HepG2 (cell line): Measurements from ENCODE around the gene SFT2D1. TPM values are rescaled to one million over a fixed set of nuclear protein-coding genes. Genes with fewer than 3 reads are reported as not detected.

ENCODE experiments used
- CBX5 ChIP-seq: sonication (generic); formaldehyde crosslinking; IDR thresholded peaks from 2 replicates; pipeline ENCODE4 v1.4.0; 2020; ENCODE audit warnings: missing genetic modification reagents, borderline replicate concordance
- CSRNP2 ChIP-seq: sonication (generic); formaldehyde crosslinking; conservative IDR thresholded peaks from 2 replicates; pipeline ENCODE4 v1.8.0; 2022; ENCODE audit warnings: low read depth, missing genetic modification reagents
- EED ChIP-seq: sonication (generic); formaldehyde crosslinking; IDR thresholded peaks from 2 replicates; pipeline ENCODE4 v1.5.0; 2020; ENCODE audit warnings: mild to moderate bottlenecking, missing genetic modification reagents
- MIER3 ChIP-seq: IDR thresholded peaks from 2 replicates; pipeline ENCODE4 v1.6.1; 2016; ENCODE audit warnings: missing compliant biosample characterization, borderline replicate concordance
- NAIF1 ChIP-seq: sonication (generic); formaldehyde crosslinking; IDR thresholded peaks from 2 replicates; pipeline ENCODE4 v1.5.0; 2020; ENCODE audit warnings: mild to moderate bottlenecking, missing genetic modification reagents, borderline replicate concordance
- NBN ChIP-seq: fragments of 450-650 bp; conservative IDR thresholded peaks from 2 replicates; pipeline ENCODE4 v1.6.1; 2017
- NFATC3 ChIP-seq: sonication (generic); formaldehyde crosslinking; IDR thresholded peaks from 2 replicates; pipeline ENCODE4 v1.5.1; 2020; ENCODE audit warnings: mild to moderate bottlenecking, missing genetic modification reagents
- NR2C2 ChIP-seq: sonication (generic); formaldehyde crosslinking; IDR thresholded peaks from 2 replicates; pipeline ENCODE4 v1.4.0; 2020; ENCODE audit warnings: missing genetic modification reagents, mild to moderate bottlenecking, moderate library complexity, borderline replicate concordance
- POLR2AphosphoS5 ChIP-seq: IDR thresholded peaks from 2 replicates; pipeline ENCODE4 v1.6.1; 2012; ENCODE audit warnings: low read depth, low read length
- RBFOX2 ChIP-seq: fragments of 200-400 bp; formaldehyde crosslinking; IDR thresholded peaks from 2 replicates; pipeline ENCODE4 v1.6.1; 2017; ENCODE audit warnings: low read depth, mild to moderate bottlenecking, low read length
- RBM22 ChIP-seq: fragments of 200-400 bp; formaldehyde crosslinking; optimal IDR thresholded peaks from 2 replicates; pipeline ENCODE3; 2017; ENCODE audit warnings: mild to moderate bottlenecking, low read length, moderate library complexity
- SNAPC2 ChIP-seq: sonication (generic); formaldehyde crosslinking; IDR thresholded peaks from 2 replicates; pipeline ENCODE4 v1.8.1; 2022; ENCODE audit warnings: mild to moderate bottlenecking, missing genetic modification reagents
- SNRNP70 ChIP-seq: fragments of 200-400 bp; formaldehyde crosslinking; IDR thresholded peaks from 2 replicates; pipeline ENCODE4 v1.6.1; 2017; ENCODE audit warnings: mild to moderate bottlenecking, low read depth, low read length, moderate library complexity
- SRSF9 ChIP-seq: fragments of 200-400 bp; formaldehyde crosslinking; IDR thresholded peaks from 2 replicates; pipeline ENCODE4 v1.6.1; 2018; ENCODE audit warnings: borderline replicate concordance, mild to moderate bottlenecking, low read depth, low read length; ENCODE audit not compliant: insufficient read depth, poor library complexity, severe bottlenecking
- ZBTB21 ChIP-seq: sonication (generic); formaldehyde crosslinking; IDR thresholded peaks from 2 replicates; pipeline ENCODE4 v1.4.0; 2020; ENCODE audit warnings: missing genetic modification reagents
- ZBTB42 ChIP-seq: sonication (generic); formaldehyde crosslinking; IDR thresholded peaks from 2 replicates; pipeline ENCODE4 v1.5.0; 2020; ENCODE audit warnings: mild to moderate bottlenecking, missing genetic modification reagents
- ZNF230 ChIP-seq: sonication (generic); formaldehyde crosslinking; IDR thresholded peaks from 2 replicates; pipeline ENCODE4 v1.4.0; 2020; ENCODE audit warnings: mild to moderate bottlenecking, missing genetic modification reagents
- ZNF343 ChIP-seq: sonication (generic); formaldehyde crosslinking; IDR thresholded peaks from 2 replicates; pipeline ENCODE4 v1.4.0; 2020; ENCODE audit warnings: mild to moderate bottlenecking, missing genetic modification reagents
- ZNF501 ChIP-seq: sonication (generic); formaldehyde crosslinking; IDR thresholded peaks from 2 replicates; pipeline ENCODE4 v1.5.1; 2020; ENCODE audit warnings: mild to moderate bottlenecking, moderate library complexity, missing genetic modification reagents
- ZNF549 ChIP-seq: sonication (generic); formaldehyde crosslinking; IDR thresholded peaks from 2 replicates; pipeline ENCODE4 v1.5.0; 2020; ENCODE audit warnings: missing genetic modification reagents
- ZNF713 ChIP-seq: sonication (generic); formaldehyde crosslinking; IDR thresholded peaks from 2 replicates; pipeline ENCODE4 v1.4.0; 2020; ENCODE audit warnings: mild to moderate bottlenecking, missing genetic modification reagents
- ZNF776 ChIP-seq: sonication (generic); formaldehyde crosslinking; IDR thresholded peaks from 2 replicates; pipeline ENCODE4 v1.4.0; 2020; ENCODE audit warnings: mild to moderate bottlenecking, missing genetic modification reagents
- ZNF784 ChIP-seq: sonication (generic); formaldehyde crosslinking; IDR thresholded peaks from 2 replicates; pipeline ENCODE4 v1.5.1; 2020; ENCODE audit warnings: missing genetic modification reagents, mild to moderate bottlenecking, borderline replicate concordance
- ZNF788 ChIP-seq: sonication (generic); formaldehyde crosslinking; IDR thresholded peaks from 2 replicates; pipeline ENCODE4 v1.5.0; 2020; ENCODE audit warnings: mild to moderate bottlenecking, missing genetic modification reagents, borderline replicate concordance
- ZSCAN30 ChIP-seq: sonication (generic); formaldehyde crosslinking; IDR thresholded peaks from 2 replicates; pipeline ENCODE4 v1.5.0; 2020; ENCODE audit warnings: mild to moderate bottlenecking, missing genetic modification reagents
- polyA plus RNA-seq, 8 experiments: library from polyadenylated mRNA; depleted of rRNA in 3 of 8; stranded (reverse) in 7 of 8; unstranded in 1 of 8; fragments of >200 nt; fragmentation: Illumina TruSeq in 4 of 8; extraction: Trizol in 4 of 8; gene quantifications; 2 replicates each; pipeline versions ENCODE4 v1.2.1 to v1.2.3, GENCODE V29; 2011 to 2016; ENCODE audit warnings: low read depth in 4 of 8, missing spikeins in 1 of 8, mixed read lengths in 1 of 8; ENCODE audit not compliant: insufficient read depth in 1 of 8
- total RNA-seq, 5 experiments: library from RNA; depleted of rRNA; stranded (reverse); fragments of >200 nt; fragmentation: Illumina TruSeq; extraction: Trizol; gene quantifications; 2 replicates each; pipeline ENCODE4 v1.2.3, GENCODE V29; 2016; ENCODE audit warnings: low read depth in 1 of 5
- TF ChIP-seq, protein P1 (sequence below): sonication (generic); formaldehyde crosslinking; conservative IDR thresholded peaks from 2 replicates; pipeline ENCODE4 v1.4.0; 2020; ENCODE audit warnings: missing genetic modification reagents

The SFT2D1 gene
- total and polyA plus RNA-seq, 2 of the 13 experiments (the other 11 are each of a cell fraction or from before 2014, with no cell fraction given), result 115 to 147 TPM

DNA sequence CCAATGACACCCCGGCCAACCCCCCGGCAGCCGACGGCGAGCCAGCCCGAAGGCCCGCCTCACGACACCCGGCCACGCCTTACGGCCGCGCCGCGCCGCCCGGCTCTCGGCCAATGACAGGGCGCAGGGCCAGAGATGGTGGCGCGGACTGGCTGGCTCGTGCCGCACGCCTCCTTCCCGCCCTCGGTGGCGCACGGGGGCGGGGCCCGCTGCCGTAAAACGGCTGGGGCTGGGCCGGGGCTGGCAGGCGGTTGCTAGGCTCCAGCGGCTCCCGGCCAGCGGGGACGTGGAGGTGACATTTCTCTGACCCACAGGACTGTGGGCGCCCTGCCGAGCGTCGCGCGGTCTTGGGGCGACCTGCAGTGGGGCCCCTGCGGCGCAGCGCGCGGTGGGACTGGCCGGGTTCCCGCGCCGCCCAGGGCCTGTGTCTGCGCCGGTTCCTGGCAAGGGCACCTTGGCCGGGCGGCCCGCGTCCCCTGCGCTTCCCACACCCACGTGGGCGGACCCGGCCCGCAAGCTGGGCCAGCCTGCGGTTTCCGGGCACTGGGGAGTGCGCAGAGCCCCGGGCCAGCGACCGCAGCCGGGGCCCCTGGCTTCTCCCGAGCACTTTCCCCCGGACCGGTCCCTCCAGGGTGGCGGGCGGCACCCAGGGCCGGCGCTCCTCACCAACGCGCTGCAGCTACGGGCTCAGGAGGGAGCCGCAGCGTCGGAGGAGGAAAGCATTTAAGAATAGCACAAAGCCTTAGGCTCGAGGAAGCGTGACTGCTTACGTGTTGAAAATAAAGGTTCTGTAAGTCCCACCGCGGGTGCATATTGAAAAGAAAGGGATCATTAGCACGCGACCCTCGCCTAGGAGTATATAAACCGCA is 40.8 kb upstream of the SFT2D1 start, which contains the start of gene MPC1 (continued):
- no peak; the same call in 1 of the 2 replicates for TF ChIP-seq CSRNP2 (CRISPR knock-in tag)
- TF ChIP-seq CBX5 (CRISPR knock-in tag), result no peak
- TF ChIP-seq RBFOX2, result peak; percentile 100
- peak; percentile 61; the same call in 1 of the 2 replicates for TF ChIP-seq NR2C2
- no peak for TF ChIP-seq ZBTB21 (CRISPR knock-in tag)
- peak; percentile 67; the same call in 1 of the 2 replicates for TF ChIP-seq ZNF788 (CRISPR knock-in tag)
- no peak for TF ChIP-seq ZNF549 (CRISPR knock-in tag)
- no peak for TF ChIP-seq SNRNP70
- TF ChIP-seq ZNF713 (CRISPR knock-in tag), result 0 out of 2 replicates have a peak, but pooled peaks have one; percentile 43
- peak; percentile 97 for TF ChIP-seq EED (CRISPR knock-in tag)
- 0 out of 2 replicates have a peak, but pooled peaks have one; percentile 7 for TF ChIP-seq ZSCAN30
- TF ChIP-seq, protein P1, sequence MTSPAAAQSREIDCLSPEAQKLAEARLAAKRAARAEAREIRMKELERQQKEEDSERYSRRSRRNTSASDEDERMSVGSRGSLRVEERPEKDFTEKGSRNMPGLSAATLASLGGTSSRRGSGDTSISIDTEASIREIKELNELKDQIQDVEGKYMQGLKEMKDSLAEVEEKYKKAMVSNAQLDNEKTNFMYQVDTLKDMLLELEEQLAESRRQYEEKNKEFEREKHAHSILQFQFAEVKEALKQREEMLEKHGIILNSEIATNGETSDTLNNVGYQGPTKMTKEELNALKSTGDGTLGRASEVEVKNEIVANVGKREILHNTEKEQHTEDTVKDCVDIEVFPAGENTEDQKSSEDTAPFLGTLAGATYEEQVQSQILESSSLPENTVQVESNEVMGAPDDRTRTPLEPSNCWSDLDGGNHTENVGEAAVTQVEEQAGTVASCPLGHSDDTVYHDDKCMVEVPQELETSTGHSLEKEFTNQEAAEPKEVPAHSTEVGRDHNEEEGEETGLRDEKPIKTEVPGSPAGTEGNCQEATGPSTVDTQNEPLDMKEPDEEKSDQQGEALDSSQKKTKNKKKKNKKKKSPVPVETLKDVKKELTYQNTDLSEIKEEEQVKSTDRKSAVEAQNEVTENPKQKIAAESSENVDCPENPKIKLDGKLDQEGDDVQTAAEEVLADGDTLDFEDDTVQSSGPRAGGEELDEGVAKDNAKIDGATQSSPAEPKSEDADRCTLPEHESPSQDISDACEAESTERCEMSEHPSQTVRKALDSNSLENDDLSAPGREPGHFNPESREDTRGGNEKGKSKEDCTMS, result no peak
- TF ChIP-seq POLR2AphosphoS5, result peak; percentile 88
- peak; percentile 79; the same call in 1 of the 2 replicates for TF ChIP-seq ZNF776 (CRISPR knock-in tag)
- no peak for TF ChIP-seq NAIF1
- TF ChIP-seq ZNF784 (CRISPR knock-in tag), result peak; percentile 98
- 0 out of 2 replicates have a peak, but pooled peaks have one; percentile 22 for TF ChIP-seq MIER3 (CRISPR knock-in tag)
- TF ChIP-seq SNAPC2 (CRISPR knock-in tag), result 0 out of 2 replicates have a peak, but pooled peaks have one; percentile 30
- no peak; the same call in 1 of the 2 replicates for TF ChIP-seq ZNF501 (CRISPR knock-in tag)
- peak; percentile 14 for TF ChIP-seq RBM22
- no peak for TF ChIP-seq NFATC3 (CRISPR knock-in tag)
- no peak for TF ChIP-seq ZNF343
- no peak for TF ChIP-seq ZNF230 (CRISPR knock-in tag)
- TF ChIP-seq ZBTB42 (CRISPR knock-in tag), result no peak
- no peak for TF ChIP-seq NBN
- no peak for TF ChIP-seq SRSF9
